Endothelial cell of umbilical vein (primary cell): ENCODE data around the gene SH3TC1. TPM values are rescaled to one million over a fixed set of nuclear protein-coding genes. Genes with fewer than 3 reads are reported as not detected.

Experiments used
- BruUV-seq: library from RNA; stranded (reverse); fragments of 400-500 nt; replicated peaks from 2 replicates; lab custom pipeline; 2021; lab: Mats Ljungman, UMichigan
- CTCF ChIA-PET: fragments of 300-600, 350-600 bp; sonication (Branson Sonifier 250); formaldehyde crosslinking; loops from one replicate; lab custom pipeline; 2021; ENCODE audit warnings: antibody characterized with exemption, inconsistent platforms; lab: Charles Lee
- POLR2A ChIA-PET: fragments of 300-600, 350-600 bp; sonication (Branson Sonifier 250); formaldehyde crosslinking; loops from one replicate; lab custom pipeline; 2021; ENCODE audit warnings: antibody characterized with exemption, inconsistent platforms; lab: Charles Lee
- DNase-seq: peaks from one replicate; pipeline ENCODE4 v3.0.0-alpha.2; 2011; ENCODE audit warnings: low read depth, low spot score
- FAIRE-seq: peaks from 2 replicates; lab custom pipeline; 2011; peaks lifted over from hg19 to GRCh38; lab: Jason Lieb, UNC
- H2AFZ ChIP-seq: 2 replicates; pipeline ENCODE4 v1.6.0; 2012; ENCODE audit warnings: low read depth, low read length, control low read depth, inconsistent platforms
- H3K27ac ChIP-seq: 2 replicates; pipeline ENCODE4 v1.5.1; 2011; ENCODE audit warnings: low read depth, mild to moderate bottlenecking, control low read depth, low read length, moderate library complexity; ENCODE audit not compliant: insufficient read depth
- H3K27me3 ChIP-seq, 2 experiments: 2 replicates each; pipeline versions ENCODE4 v1.6.0 to v1.6.1; 2011; ENCODE audit warnings: low read length in 2 of 2, mixed read lengths in 1 of 2; ENCODE audit not compliant: control insufficient read depth in 2 of 2, insufficient read depth in 2 of 2
- H3K36me3 ChIP-seq, 2 experiments: 2 replicates in 1 of 2; 3 replicates in 1 of 2; pipeline ENCODE4 v1.5.1; 2011; ENCODE audit warnings: low read length in 2 of 2, mild to moderate bottlenecking in 1 of 2, moderate library complexity in 1 of 2; ENCODE audit not compliant: control insufficient read depth in 2 of 2, insufficient read depth in 2 of 2; ENCODE audit errors: extremely low read depth in 1 of 2
- H3K4me1 ChIP-seq: 3 replicates; pipeline ENCODE4 v1.5.1; 2011; ENCODE audit warnings: mild to moderate bottlenecking, low read length; ENCODE audit not compliant: control insufficient read depth, insufficient read depth; ENCODE audit errors: extremely low read depth
- H3K4me2 ChIP-seq: 2 replicates; pipeline ENCODE4 v1.6.1; 2011; ENCODE audit warnings: low read length, control low read depth, mixed read lengths; ENCODE audit not compliant: insufficient read depth
- H3K4me3 ChIP-seq, 3 experiments: fragments of 200-600 bp in 1 of 3; sonication (generic), shearing (Covaris generic) in 1 of 3; replicated peaks in 1 of 3; 2 replicates each; pipeline ENCODE4 v1.5.1; 2011 to 2016; ENCODE audit warnings: control low read depth in 3 of 3, low read length in 3 of 3, mild to moderate bottlenecking in 2 of 3, inconsistent platforms in 1 of 3, low read depth in 1 of 3, moderate library complexity in 1 of 3; ENCODE audit not compliant: insufficient read depth in 1 of 3
- H3K79me2 ChIP-seq: 2 replicates; pipeline ENCODE4 v1.6.0; 2012; ENCODE audit warnings: low read length, inconsistent platforms; ENCODE audit not compliant: control insufficient read depth, insufficient read depth
- H3K9ac ChIP-seq: replicated peaks from 2 replicates; pipeline ENCODE3; 2011; ENCODE audit warnings: low read length, control low read depth; ENCODE audit not compliant: insufficient read depth; ENCODE audit errors: extremely low read depth
- H3K9me1 ChIP-seq: replicated peaks from 3 replicates; pipeline ENCODE4 v1.6.0; 2011; ENCODE audit warnings: mild to moderate bottlenecking, low read length; ENCODE audit not compliant: control insufficient read depth, insufficient read depth; ENCODE audit errors: extremely low read depth
- H3K9me3 ChIP-seq: replicated peaks from 2 replicates; pipeline ENCODE4 v1.5.1; 2012; ENCODE audit warnings: low read length, inconsistent platforms; ENCODE audit not compliant: control insufficient read depth, insufficient read depth
- H4K20me1 ChIP-seq: replicated peaks from 2 replicates; pipeline ENCODE3; 2011; ENCODE audit warnings: mild to moderate bottlenecking, low read length; ENCODE audit not compliant: control insufficient read depth, insufficient read depth; ENCODE audit errors: extremely low read depth
- CTCF ChIP-seq, 2 donors: IDR thresholded peaks; 1 replicate in 1 of 2; 2 replicates in 1 of 2; pipeline ENCODE4 v1.5.1; 2011; ENCODE audit warnings: low read length in 2 of 2, mild to moderate bottlenecking in 2 of 2, moderate library complexity in 2 of 2, control low read depth in 1 of 2, inconsistent platforms in 1 of 2, low read depth in 1 of 2; ENCODE audit not compliant: insufficient read depth in 1 of 2; ENCODE audit errors: extremely low read depth in 1 of 2
- EZH2 ChIP-seq: IDR thresholded peaks from 2 replicates; pipeline ENCODE4 v1.6.1; 2012; ENCODE audit warnings: borderline replicate concordance, low read depth, mild to moderate bottlenecking, moderate library complexity, low read length, inconsistent platforms; ENCODE audit not compliant: severe bottlenecking
- FOS ChIP-seq: IDR thresholded peaks from 2 replicates; pipeline ENCODE4 v1.6.1; 2011; ENCODE audit warnings: mild to moderate bottlenecking, low read length, moderate library complexity, borderline replicate concordance; ENCODE audit not compliant: insufficient read depth
- GATA2 ChIP-seq: IDR thresholded peaks from 2 replicates; pipeline ENCODE4 v1.7.0; 2011; ENCODE audit warnings: low read depth, mild to moderate bottlenecking, moderate library complexity, mixed read lengths, low read length; ENCODE audit not compliant: insufficient read length, insufficient read depth
- JUN ChIP-seq: IDR thresholded peaks from 2 replicates; pipeline ENCODE4 v1.6.1; 2011; ENCODE audit warnings: borderline replicate concordance, low read depth; ENCODE audit not compliant: insufficient read length, insufficient read depth
- MAX ChIP-seq: IDR thresholded peaks from 2 replicates; pipeline ENCODE4 v1.6.1; 2011; ENCODE audit not compliant: insufficient read depth, insufficient read length
- MYC ChIP-seq: IDR thresholded peaks from one replicate; pipeline ENCODE4 v1.6.1; 2011; ENCODE audit warnings: mild to moderate bottlenecking, low read depth, low read length
- POLR2A ChIP-seq: IDR thresholded peaks from 2 replicates; pipeline ENCODE4 v1.6.1; 2012; ENCODE audit warnings: low read depth, mild to moderate bottlenecking, control low read depth, low read length
- POLR2AphosphoS5 ChIP-seq: IDR thresholded peaks from 2 replicates; pipeline ENCODE4 v1.6.1; 2012; ENCODE audit warnings: low read depth, mild to moderate bottlenecking, control low read depth, low read length, moderate library complexity; ENCODE audit not compliant: insufficient read depth
- dilution Hi-C: fragments of 300-500 bp; cut with MboI; formaldehyde crosslinking; loops from one replicate; pipeline ENCODE4 v1.15.0; 2019; ENCODE audit warnings: low sequenced_read_pairs; ENCODE audit not compliant: extremely low pct_ligation_motif_present
- intact Hi-C: fragments of 100-400 bp; cut with micrococcal nuclease; formaldehyde crosslinking; loops from one replicate; pipeline ENCODE4 v1.10.0; 2022
- polyA plus RNA-seq, 4 experiments: library from polyadenylated mRNA; depleted of rRNA in 3 of 4; stranded (reverse) in 3 of 4; unstranded in 1 of 4; fragments of >200 nt; gene quantifications; 2 replicates each; pipeline versions ENCODE4 v1.2.1 to v1.2.3, GENCODE V29; 2011 to 2012; ENCODE audit warnings: missing spikeins in 1 of 4
- total RNA-seq: library from RNA; stranded (reverse); gene quantifications from 2 replicates; pipeline ENCODE4 v1.2.3, GENCODE V29; 2021

SH3TC1 gene
- total and polyA plus RNA-seq, 2 donors (not counting 3 experiments of a cell fraction or from before 2014, with no cell fraction given), result 96.5 to 192 TPM

GRCh38 chr4:8174970-8175369 is 24.1 kb upstream of the SH3TC1 start:
- Histone ChIP-seq H3K27me3 (no peaks in the 10 kb centered on the region), H4K20me1 (no peaks in the 10 kb centered on the region), H3K79me2 (no peaks in the 10 kb centered on the region), H3K36me3 (no peaks in the 10 kb centered on the region), H3K9me1 (no peaks in the 10 kb centered on the region), H3K27ac (no peak overlapping the region), H2AFZ (no peak overlapping the region), H3K4me2 (no peak overlapping the region), H3K9me3 (no peaks in the 10 kb centered on the region), H3K4me3 (no peak overlapping the region), H3K9ac (no peak overlapping the region), H3K4me1 (no peaks in the 10 kb centered on the region)
- intact Hi-C loops (no loop called here), dilution Hi-C loops (no loop called here)
- DNase-seq (no peak), FAIRE-seq (no peak)
- ChIA-PET CTCF (interaction anchor here (2.7 to 5.7 kb wide), 3 partner anchors 18 to 54 kb away, joined by 25 to 196 read pairs (median 168); partner anchors contain the start of gene SH3TC1), POLR2A (interaction anchor here (0.7 kb wide), 1 partner anchor 22 kb away, joined by 3 read pairs; no protein-coding TSS in a partner anchor)
- BruUV-seq, result no TSS peak
- no peak for TF ChIP-seq JUN
- TF ChIP-seq POLR2AphosphoS5, result no peak
- TF ChIP-seq GATA2, result no peak
- TF ChIP-seq EZH2, result no peak
- no peak for TF ChIP-seq MAX
- no peak for TF ChIP-seq POLR2A
- no peak for TF ChIP-seq FOS
- no peak for TF ChIP-seq MYC
- no peak for TF ChIP-seq CTCF (IDR thresholded peaks at IDR 0.05; ENCODE audit: extremely low read depth in 1 of 2, insufficient read depth in 1 of 2, low read depth in 1 of 2, low read length in 2 of 2)
